GM12878 (cell line): ENCODE results near the gene TIFAB. TPM values are rescaled to one million over a fixed set of nuclear protein-coding genes. Genes with fewer than 3 reads are reported as not detected.

Experiments
- ATAC-seq: fragments of 200-7000 bp; cut with Tn5 transposase; 3 replicates; pipeline ENCODE4 v1.9.1; 2020; ENCODE audit warnings: mild to moderate bottlenecking, moderate library complexity
- BruUV-seq: library from RNA; stranded (reverse); fragments of 400-500 nt; replicated peaks from 2 replicates; lab custom pipeline; 2021; lab: Mats Ljungman, UMichigan
- CTCF ChIA-PET: fragments of 300-600 bp; sonication (Branson Sonifier 250); formaldehyde crosslinking; extraction: SDS; loops from one replicate; lab custom pipeline; 2021; ENCODE audit warnings: inconsistent platforms; lab: Yijun Ruan, JAX
- POLR2A ChIA-PET: fragments of 350-600 bp; formaldehyde crosslinking; extraction: SDS; loops from one replicate; lab custom pipeline; 2021; ENCODE audit warnings: inconsistent platforms; lab: Charles Lee
- RAD21 ChIA-PET: fragments of 300-600 bp; sonication (Branson Sonifier 250); formaldehyde crosslinking; loops from one replicate; lab custom pipeline; 2023; ENCODE audit warnings: antibody characterized with exemption; ENCODE audit not compliant: unreplicated experiment; lab: Charles Lee
- SMC1A ChIA-PET: fragments of 300-600 bp; sonication (Branson Sonifier 250); formaldehyde crosslinking; loops from one replicate; lab custom pipeline; 2023; ENCODE audit not compliant: unreplicated experiment, uncharacterized antibody; lab: Charles Lee
- DNase-seq: peaks from one replicate; pipeline ENCODE4 v3.0.0-alpha.2; 2011; ENCODE audit warnings: low read depth, low spot score
- FAIRE-seq: peaks from 3 replicates; lab custom pipeline; 2011; peaks lifted over from hg19 to GRCh38; lab: Jason Lieb, UNC
- H2AFZ ChIP-seq: 2 replicates; pipeline ENCODE4 v1.6.0; 2011; ENCODE audit warnings: low read depth, low read length, control low read depth; ENCODE audit not compliant: control insufficient read depth
- H3K27ac ChIP-seq: 2 replicates; pipeline ENCODE4 v1.5.1; 2011; ENCODE audit warnings: control low read depth; ENCODE audit not compliant: control insufficient read depth, insufficient read depth
- H3K27me3 ChIP-seq, 2 experiments: replicated peaks in 1 of 2; 2 replicates each; pipeline versions ENCODE4 v1.6.0 to v1.6.1; 2011; ENCODE audit warnings: low read length in 1 of 2; ENCODE audit not compliant: control insufficient read depth in 2 of 2, insufficient read depth in 2 of 2
- H3K36me3 ChIP-seq, 2 experiments: 2 replicates each; pipeline ENCODE4 v1.5.1; 2011; ENCODE audit warnings: low read length in 1 of 2; ENCODE audit not compliant: control insufficient read depth in 2 of 2, insufficient read depth in 2 of 2
- H3K4me1 ChIP-seq: 2 replicates; pipeline ENCODE4 v1.6.1; 2011; ENCODE audit warnings: mild to moderate bottlenecking, low read length, moderate library complexity, mixed read lengths; ENCODE audit not compliant: control insufficient read depth, insufficient read depth
- H3K4me2 ChIP-seq: 2 replicates; pipeline ENCODE4 v1.6.0; 2011; ENCODE audit warnings: control low read depth; ENCODE audit not compliant: control insufficient read depth, insufficient read depth
- H3K4me3 ChIP-seq: fragments of 200-600 bp; sonication (generic); 2 replicates; pipeline ENCODE4 v1.5.1; 2016
- H3K79me2 ChIP-seq: 2 replicates; pipeline ENCODE4 v1.6.0; 2011; ENCODE audit warnings: low read length; ENCODE audit not compliant: control insufficient read depth, insufficient read depth
- H3K9ac ChIP-seq: 2 replicates; pipeline ENCODE4 v1.8.0; 2011; ENCODE audit warnings: low read length, control low read depth, mixed read lengths; ENCODE audit not compliant: control insufficient read depth, insufficient read depth
- H3K9me3 ChIP-seq: replicated peaks from 3 replicates; pipeline ENCODE4 v1.5.1; 2011; ENCODE audit warnings: mild to moderate bottlenecking, low read length; ENCODE audit not compliant: control insufficient read depth, insufficient read depth
- H4K20me1 ChIP-seq: 2 replicates; pipeline ENCODE4 v1.6.0; 2011; ENCODE audit not compliant: control insufficient read depth, insufficient read depth
- ATF3 ChIP-seq: IDR thresholded peaks from 2 replicates; pipeline ENCODE4 v1.6.1; 2011; ENCODE audit warnings: low read depth, mild to moderate bottlenecking, low read length, moderate library complexity, borderline replicate concordance; ENCODE audit errors: extremely low read depth
- CEBPZ ChIP-seq: fragments of 150-350 bp; IDR thresholded peaks from 2 replicates; pipeline ENCODE4 v1.6.1; 2016; ENCODE audit warnings: low read depth, low read length
- ELK1 ChIP-seq: IDR thresholded peaks from 2 replicates; pipeline ENCODE4 v1.6.1; 2012; ENCODE audit warnings: low read depth, low read length, improper control_type of control experiment
- HSF1 ChIP-seq: fragments of 150-350 bp; IDR thresholded peaks from 2 replicates; pipeline ENCODE4 v1.6.1; 2014; ENCODE audit warnings: mild to moderate bottlenecking, low read depth, low read length
- IRF5 ChIP-seq: fragments of 450-650 bp; IDR thresholded peaks from 2 replicates; pipeline ENCODE4 v1.6.1; 2017; ENCODE audit warnings: borderline replicate concordance
- JUND ChIP-seq: IDR thresholded peaks from 2 replicates; pipeline ENCODE4 v1.6.1; 2012; ENCODE audit warnings: low read depth, mild to moderate bottlenecking, low read length, improper control_type of control experiment, moderate library complexity
- MTA2 ChIP-seq: fragments of 450-650 bp; IDR thresholded peaks from 2 replicates; pipeline ENCODE4 v1.6.1; 2016; ENCODE audit warnings: low read depth, mild to moderate bottlenecking, moderate library complexity
- SUPT20H ChIP-seq: IDR thresholded peaks from 2 replicates; pipeline ENCODE4 v1.6.1; 2011; ENCODE audit warnings: low read depth, mild to moderate bottlenecking, low read length, moderate library complexity, borderline replicate concordance; ENCODE audit not compliant: control insufficient read depth
- TAF1 ChIP-seq: IDR thresholded peaks from 2 replicates; pipeline ENCODE4 v1.6.1; 2011; ENCODE audit warnings: mild to moderate bottlenecking, low read depth, low read length, borderline replicate concordance
- ZNF217 ChIP-seq: fragments of 450-650 bp; IDR thresholded peaks from 2 replicates; pipeline ENCODE4 v1.6.1; 2017; ENCODE audit warnings: antibody characterized with exemption, mild to moderate bottlenecking
- ZNF592 ChIP-seq: fragments of 450-650 bp; IDR thresholded peaks from 2 replicates; pipeline ENCODE4 v1.6.1; 2017; ENCODE audit warnings: mild to moderate bottlenecking, moderate library complexity
- WGBS: methylation state at CpG from one replicate; pipeline ENCODE4 v1.1.6; 2016; ENCODE audit warnings: low lambda C conversion rate; ENCODE audit not compliant: insufficient replicate concordance, insufficient coverage; ENCODE audit errors: missing lambda C conversion rate; 5-methylcytosine and 5-hydroxymethylcytosine counted together
- in situ Hi-C: fragments of 300-500 bp; cut with MboI; formaldehyde crosslinking; loops from 9 replicates; pipeline ENCODE4 v1.14.3; 2018; ENCODE audit warnings: mixed read lengths
- intact Hi-C: fragments of 100-400 bp; cut with micrococcal nuclease; formaldehyde crosslinking; loops from one replicate; pipeline ENCODE4 v1.14.2; 2022; ENCODE audit not compliant: unreplicated experiment
- polyA plus RNA-seq, 11 experiments: library from polyadenylated mRNA; depleted of rRNA in 4 of 11; unstranded in 6 of 11; stranded (reverse) in 5 of 11; fragments of >200 nt; fragmentation: Nextera tagmentation in 4 of 11; fragmentation: Illumina TruSeq in 1 of 11; extraction: Ambion mirVana in 4 of 11; extraction: Trizol in 1 of 11; gene quantifications; 1 replicate in 1 of 11; 2 replicates in 10 of 11; pipeline versions ENCODE4 v1.2.1 to v1.2.3, GENCODE V29; 2011 to 2016; ENCODE audit warnings: inconsistent platforms in 2 of 11, missing spikeins in 2 of 11, low read depth in 1 of 11
- total RNA-seq, 4 experiments: library from RNA; depleted of rRNA in 3 of 4; stranded (reverse); fragments of >200 nt in 3 of 4; fragmentation: Illumina TruSeq in 1 of 4; extraction: Trizol in 1 of 4; gene quantifications; 2 replicates each; pipeline versions ENCODE4 v1.2.1 to v1.2.3, GENCODE V29; 2013 to 2021

TIFAB gene
- total and polyA plus RNA-seq, 10 of the 15 experiments (the other 5 are each of a cell fraction or from before 2014, with no cell fraction given): not detected

- Histone ChIP-seq H3K36me3 (no peaks in the 10 kb centered on the region), H3K27ac (no peak overlapping the region), H3K27me3 (0 out of 4 replicates have a peak, but pooled peaks cover 0 to 1% of the 10 kb centered on the region in 2 experiments), H3K79me2 (no peaks in the 10 kb centered on the region), H3K4me1 (peaks cover 18% of the 10 kb centered on the region), H3K9ac (no peak overlapping the region), H4K20me1 (no peaks in the 10 kb centered on the region), H3K9me3 (no peaks in the 10 kb centered on the region; the same call in 2 of the 3 replicates), H2AFZ (no peak overlapping the region), H3K4me2 (no peak overlapping the region), H3K4me3 (no peak overlapping the region)
- FAIRE-seq (no peak), ATAC-seq (no peak), DNase-seq (no peak)
- ChIA-PET CTCF (interaction anchor here (1.4 to 4.2 kb wide), 4 partner anchors 11 to 114 kb away, joined by 5 to 35 read pairs (median 18); no protein-coding TSS in a partner anchor), SMC1A (interaction anchor here (0.8 kb wide), 1 partner anchor 9 kb away, joined by 3 read pairs; no protein-coding TSS in a partner anchor), RAD21 (no interaction called here), POLR2A (no interaction called here)
- BruUV-seq: no TSS peak
- in situ Hi-C loops: no loop called here
- WGBS: 25% methylated on average over 7 of the region's 7 CpGs
- intact Hi-C loops: no loop called here
- TF ChIP-seq ZNF217 (no peak), CEBPZ (no peak), ATF3 (no peak), ELK1 (no peak), ZNF592 (no peak), TAF1 (no peak), JUND (no peak), MTA2 (no peak), HSF1 (no peak), SUPT20H (no peak), IRF5 (no peak)
These were observed 5.5 kb downstream of the TIFAB start for GRCh38 chr5:135446615-135447014.
